DOHH2 (cell line): ENCODE results near the gene TUBB2B.

Experiments used
- H3F3A ChIP-seq: fragments of 200-600 bp; sonication (generic), shearing (Covaris generic); 2 replicates; pipeline ENCODE4 v1.6.0; 2016; ENCODE audit warnings: antibody characterized with exemption, mild to moderate bottlenecking; ENCODE audit not compliant: control insufficient read depth, insufficient read depth
- H3K27ac ChIP-seq: fragments of 200-600 bp; sonication (generic); 2 replicates; pipeline ENCODE4 v1.5.1; 2014; ENCODE audit warnings: low read depth, mild to moderate bottlenecking, low read length, moderate library complexity
- H3K27me3 ChIP-seq: fragments of 200-600 bp; sonication (generic); 2 replicates; pipeline ENCODE4 v1.6.1; 2014; ENCODE audit warnings: mild to moderate bottlenecking, low read length, mixed read lengths; ENCODE audit not compliant: control insufficient read depth
- H3K36me3 ChIP-seq: fragments of 200-600 bp; sonication (generic); 2 replicates; pipeline ENCODE4 v1.6.1; 2014; ENCODE audit warnings: mild to moderate bottlenecking, low read length, moderate library complexity, mixed read lengths; ENCODE audit not compliant: control insufficient read depth
- H3K4me1 ChIP-seq: fragments of 200-600 bp; sonication (generic); 2 replicates; pipeline ENCODE4 v1.6.1; 2014; ENCODE audit warnings: mild to moderate bottlenecking, low read length, mixed read lengths; ENCODE audit not compliant: control insufficient read depth
- H3K4me2 ChIP-seq: fragments of 200-600 bp; sonication (generic); 2 replicates; pipeline ENCODE4 v1.6.0; 2014; ENCODE audit warnings: mild to moderate bottlenecking, low read length, moderate library complexity
- H3K4me3 ChIP-seq: fragments of 200-600 bp; sonication (generic); 2 replicates; pipeline ENCODE4 v1.5.1; 2014; ENCODE audit warnings: mild to moderate bottlenecking, low read length, mixed read lengths
- H3K79me2 ChIP-seq: fragments of 200-600 bp; sonication (generic); 2 replicates; pipeline ENCODE4 v1.6.1; 2014; ENCODE audit warnings: mild to moderate bottlenecking, low read length, mixed read lengths; ENCODE audit not compliant: control insufficient read depth
- H3K9me2 ChIP-seq: fragments of 200-600 bp; sonication (generic); replicated peaks from 2 replicates; pipeline ENCODE4 v1.6.1; 2014; ENCODE audit warnings: mild to moderate bottlenecking, low read length, mixed read lengths; ENCODE audit not compliant: control insufficient read depth
- H3K9me3 ChIP-seq: fragments of 200-600 bp; sonication (generic); 2 replicates; pipeline ENCODE4 v1.6.1; 2014; ENCODE audit warnings: antibody characterized with exemption, low read length, mixed read lengths; ENCODE audit not compliant: control insufficient read depth, insufficient read depth
- H4K20me1 ChIP-seq: fragments of 200-600 bp; sonication (generic); 2 replicates; pipeline ENCODE4 v1.6.0; 2014; ENCODE audit warnings: low read depth, mild to moderate bottlenecking, antibody characterized with exemption, low read length, moderate library complexity; ENCODE audit not compliant: control insufficient read depth, insufficient read depth
- CTCF ChIP-seq: fragments of 200-600 bp; sonication (generic); IDR thresholded peaks from one replicate; pipeline ENCODE4 v1.5.1; 2014; ENCODE audit warnings: antibody characterized with exemption, mild to moderate bottlenecking, low read depth, low read length; ENCODE audit not compliant: poor library complexity, severe bottlenecking
- EZH2phosphoT487 ChIP-seq: fragments of 200-600 bp; sonication (generic); IDR thresholded peaks from 2 replicates; pipeline ENCODE4 v1.6.1; 2017; ENCODE audit warnings: borderline replicate concordance, mild to moderate bottlenecking, antibody characterized with exemption, low read length, moderate library complexity, mixed read lengths

Gene TUBB2B

GRCh38 chr6:3233321-3233720, 5.9 kb upstream of the TUBB2B start:
- Histone ChIP-seq H3F3A (peaks cover 5% of the 10 kb centered on the region), H3K9me2 (no peaks in the 10 kb centered on the region), H3K4me3 (no peak overlapping the region), H3K4me2 (no peak overlapping the region), H3K27ac (no peak overlapping the region), H4K20me1 (peaks cover 8% of the 10 kb centered on the region; the same call in 1 of the 2 replicates), H3K9me3 (no peaks in the 10 kb centered on the region), H3K79me2 (no peaks in the 10 kb centered on the region), H3K36me3 (no peaks in the 10 kb centered on the region), H3K27me3 (peaks cover 60% of the 10 kb centered on the region), H3K4me1 (peaks cover 64% of the 10 kb centered on the region)
- no peak for TF ChIP-seq CTCF
- TF ChIP-seq EZH2phosphoT487 = no peak

- TF ChIP-seq CTCF (no peak), EZH2phosphoT487 (no peak)
- Histone ChIP-seq H3K4me2 (peak overlapping the region; percentile 10; the same call in 1 of the 2 replicates), H4K20me1 (peaks cover 8% of the 10 kb centered on the region; the same call in 1 of the 2 replicates), H3F3A (peaks cover 5% of the 10 kb centered on the region), H3K27me3 (peaks cover 69% of the 10 kb centered on the region), H3K9me3 (no peaks in the 10 kb centered on the region), H3K79me2 (no peaks in the 10 kb centered on the region), H3K4me1 (peaks cover 64% of the 10 kb centered on the region), H3K27ac (no peak overlapping the region), H3K36me3 (no peaks in the 10 kb centered on the region), H3K4me3 (no peak overlapping the region), H3K9me2 (no peaks in the 10 kb centered on the region)
Measured at GRCh38 chr6:3232017-3232945, 4.8 kb upstream of the TUBB2B start.

- H3K9me3 ChIP-seq = no peaks in the 10 kb centered on the region
- H4K20me1 ChIP-seq = peaks cover 10% of the 10 kb centered on the region; the same call in 1 of the 2 replicates
- H3K9me2 ChIP-seq = no peaks in the 10 kb centered on the region
- peaks cover 78% of the 10 kb centered on the region for H3K27me3 ChIP-seq
- H3K4me1 ChIP-seq = peaks cover 66% of the 10 kb centered on the region
- peak; percentile 70 for TF ChIP-seq EZH2phosphoT487
- TF ChIP-seq CTCF = no peak
- H3K36me3 ChIP-seq = no peaks in the 10 kb centered on the region
- no peaks in the 10 kb centered on the region for H3K79me2 ChIP-seq
- peak overlapping the region; percentile 7; the same call in 1 of the 2 replicates for H3K4me3 ChIP-seq
- H3F3A ChIP-seq = peaks cover 5% of the 10 kb centered on the region
- H3K27ac ChIP-seq = no peak overlapping the region
- H3K4me2 ChIP-seq = peak overlapping the region; percentile 10
Measured at GRCh38 chr6:3231247-3232016, 4.0 kb upstream of the TUBB2B start.
